ENCODE measurements around the gene MPO. TPM values are rescaled to one million over a fixed set of nuclear protein-coding genes. Genes with fewer than 3 reads are reported as not detected.

MPO gene
- total RNA-seq, 1 donor from 2014 or later = 2.0 TPM

- intact Hi-C loops (cut with DNase I) = no loop called here
- no peak for ATAC-seq
- no peak for DNase-seq (ENCODE audit: low spot score)
These were observed 11.8 kb downstream of the MPO start for GRCh38 chr17:58268774-58269556.

GRCh38 chr17:58268326-58268725 lies 12.4 kb downstream of the MPO start:
- intact Hi-C loops (cut with DNase I) = no loop called here
- no peak for DNase-seq (ENCODE audit: low spot score)
- no peak for ATAC-seq

- intact Hi-C loops (cut with DNase I) = no loop called here
- no peak for DNase-seq (ENCODE audit: low spot score)
- ATAC-seq = no peak
These were observed 13.1 kb downstream of the MPO start for GRCh38 chr17:58267347-58268324.

- ATAC-seq = no peak
- no peak for DNase-seq (ENCODE audit: low spot score)
- intact Hi-C loops (cut with DNase I) = no loop called here
These were observed 14.5 kb downstream of the MPO start for GRCh38 chr17:58265902-58266875.

GRCh38 chr17:58265271-58265670 lies 15.5 kb downstream of the MPO start:
- ATAC-seq = no peak
- intact Hi-C loops (cut with DNase I) = no loop called here
- no peak for DNase-seq (ENCODE audit: low spot score)

- intact Hi-C loops (cut with DNase I) = no loop called here
- no peak for ATAC-seq
- DNase-seq (ENCODE audit: low spot score) = no peak
These were observed 16.2 kb downstream of the MPO start for GRCh38 chr17:58264407-58265103.

GRCh38 chr17:58263773-58264172 lies 17.0 kb downstream of the MPO start:
- ATAC-seq = no peak
- intact Hi-C loops (cut with DNase I) = no loop called here
- no peak for DNase-seq (ENCODE audit: low spot score)

- DNase-seq (ENCODE audit: low spot score) = no peak
- intact Hi-C loops (cut with DNase I) = no loop called here
- no peak for ATAC-seq
These were observed 18.6 kb downstream of the MPO start for GRCh38 chr17:58262149-58262548.

GRCh38 chr17:58254803-58255202 lies 25.9 kb downstream of the MPO start:
- no peak for DNase-seq (ENCODE audit: low spot score)
- intact Hi-C loops (cut with DNase I) = loop anchor here (5.0 kb wide), 1 partner anchor 993 kb away; no protein-coding TSS in a partner anchor
- ATAC-seq = no peak

GRCh38 chr17:58253082-58253481 lies 27.7 kb downstream of the MPO start:
- intact Hi-C loops (cut with DNase I) = no loop called here
- DNase-seq (ENCODE audit: low spot score) (no peak), ATAC-seq (no peak)

- intact Hi-C loops (cut with DNase I) = no loop called here
- DNase-seq (ENCODE audit: low spot score) (no peak), ATAC-seq (no peak)
These were observed 28.6 kb downstream of the MPO start for GRCh38 chr17:58252141-58252540.

- ATAC-seq = no peak
- intact Hi-C loops (cut with DNase I) = no loop called here
- DNase-seq (ENCODE audit: low spot score) = no peak
These were observed 30.3 kb downstream of the MPO start for GRCh38 chr17:58250344-58251011.

- DNase-seq (ENCODE audit: low spot score) (peak; percentile 83), ATAC-seq (peak; percentile 95)
- intact Hi-C loops (cut with DNase I) = no loop called here
These were observed 31.2 kb downstream of the MPO start for GRCh38 chr17:58249270-58250133.

GRCh38 chr17:58248955-58249269 lies 31.8 kb downstream of the MPO start:
- DNase-seq (ENCODE audit: low spot score) = no peak
- intact Hi-C loops (cut with DNase I) = no loop called here
- ATAC-seq = no peak

- intact Hi-C loops (cut with DNase I) = no loop called here
- DNase-seq (ENCODE audit: low spot score) (no peak), ATAC-seq (no peak)
These were observed 33.0 kb downstream of the MPO start for GRCh38 chr17:58247511-58248363.

- DNase-seq (ENCODE audit: low spot score) = no peak
These were observed 34.0 kb downstream of the MPO start for GRCh38 chr17:58246781-58247180.

More at GRCh38 chr17:58246781-58247180, 34.0 kb downstream of the MPO start:
- no peak for ATAC-seq
- intact Hi-C loops (cut with DNase I) = no loop called here
